Skeletal muscle cell (primary cell): Measurements from ENCODE around the gene DHFR2.
"Not testable (repeated sequence)": the region's sequence is repeated elsewhere in the genome, so short reads cannot be mapped to it uniquely, and the experiment has no call there.

Experiments
- DNase-seq: peaks from one replicate; pipeline ENCODE4 v3.0.0-alpha.2; 2010; ENCODE audit warnings: low read depth
- H3K4me3 ChIP-seq: 2 replicates; pipeline ENCODE4 v1.5.1; 2011; ENCODE audit warnings: low read depth, mild to moderate bottlenecking, control low read depth, low read length, moderate library complexity

The DHFR2 gene

DNA sequence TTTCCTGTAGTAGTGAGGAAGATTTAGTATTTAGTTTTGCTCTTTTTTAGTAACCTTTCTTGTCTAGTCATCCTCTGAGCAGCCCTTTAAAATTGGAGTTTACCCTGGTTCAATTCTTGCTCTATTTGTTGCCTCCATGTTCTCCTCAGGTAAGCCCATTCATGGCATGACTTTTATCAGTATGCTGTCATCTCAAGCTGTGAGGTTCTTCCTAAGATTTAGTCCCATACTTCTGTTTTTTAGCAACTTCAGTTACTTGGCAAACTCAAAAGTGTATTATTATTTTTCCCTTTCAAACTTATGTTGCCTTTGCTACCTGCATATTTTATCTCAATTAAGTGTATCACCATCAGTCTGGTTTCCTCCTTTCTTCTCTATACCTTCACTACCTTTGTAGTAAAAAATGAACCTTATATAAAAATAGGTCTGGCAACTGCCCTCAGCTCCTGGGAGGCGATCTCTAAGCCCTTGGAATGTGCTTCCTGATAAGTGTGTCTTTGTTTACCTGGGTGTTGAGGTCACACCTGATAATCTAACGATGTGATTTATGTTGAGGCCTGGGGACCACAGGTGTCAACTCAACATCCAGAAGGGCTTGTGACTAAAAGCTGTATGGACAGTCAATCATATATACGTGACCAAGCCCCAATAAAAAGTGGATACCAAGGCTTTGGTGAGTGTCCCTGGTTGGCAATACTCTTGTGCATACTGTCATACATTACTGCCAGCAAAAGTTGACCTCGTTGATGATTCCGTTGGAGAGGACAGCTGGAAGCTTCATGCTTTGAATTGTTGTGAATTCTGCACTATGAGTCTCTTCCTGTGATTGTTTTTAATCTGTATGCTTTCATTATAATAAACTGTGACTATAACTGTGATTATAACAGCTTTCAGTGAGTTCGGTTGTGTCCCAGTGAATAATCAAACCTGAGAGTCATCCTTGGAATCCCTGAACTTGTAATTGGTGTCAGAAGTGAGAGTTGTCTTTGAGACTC is 4.1 kb upstream of the DHFR2 start:
- DNase-seq, result no peak
- no peak overlapping the region for H3K4me3 ChIP-seq

DNA sequence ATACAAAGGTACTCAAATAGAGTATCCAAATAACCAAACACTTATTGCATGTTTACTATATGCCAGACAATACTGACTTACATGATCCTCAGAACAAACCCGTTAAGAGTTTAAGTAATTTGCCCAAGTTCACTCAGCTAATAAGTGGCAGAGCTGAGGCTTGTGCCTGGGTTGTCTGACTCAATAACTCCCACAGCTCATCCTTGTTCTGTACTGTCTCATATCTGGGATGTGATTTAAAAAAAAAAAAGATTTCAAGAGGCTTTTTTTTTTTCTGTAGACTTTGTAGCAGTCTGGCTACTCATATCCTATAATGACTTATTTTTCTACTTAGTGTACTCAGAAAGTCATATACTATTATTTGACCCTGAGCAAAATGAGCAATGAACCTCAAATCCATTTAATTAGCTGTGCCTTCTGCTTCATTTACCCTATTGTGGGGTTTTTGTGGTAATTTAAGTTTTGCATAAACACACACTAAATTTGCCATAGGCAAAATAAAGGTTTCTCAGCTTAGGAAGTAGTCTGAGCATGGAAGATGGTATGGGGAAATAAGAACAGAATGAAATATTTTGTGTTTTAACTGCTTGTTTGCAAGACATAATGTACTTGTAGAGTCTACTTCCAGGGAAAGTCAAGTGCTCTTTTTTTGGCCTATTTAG is 3.2 kb upstream of the DHFR2 start:
- H3K4me3 ChIP-seq, result no peak overlapping the region
- DNase-seq, result no peak

DNA sequence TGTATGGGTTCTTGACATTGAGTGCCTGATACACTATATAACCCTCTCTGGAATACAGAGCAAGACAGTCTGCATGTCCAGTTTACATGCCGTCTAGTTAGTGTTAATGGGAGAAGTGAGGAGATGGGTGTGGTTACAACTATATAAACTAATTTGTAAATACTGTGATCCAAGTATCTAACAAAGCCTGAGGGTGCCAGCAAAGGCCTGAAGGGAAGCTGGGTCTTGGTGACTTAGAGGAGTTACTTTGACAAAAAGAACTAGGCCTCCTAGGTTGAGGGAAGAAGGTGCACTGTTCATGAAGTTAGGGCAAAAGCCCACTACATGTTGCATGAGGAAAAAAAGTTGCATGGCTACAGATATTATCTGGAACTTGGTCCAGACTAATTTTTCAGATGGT is 2.4 kb upstream of the DHFR2 start:
- no peak overlapping the region for H3K4me3 ChIP-seq
- DNase-seq, result no peak

DNA sequence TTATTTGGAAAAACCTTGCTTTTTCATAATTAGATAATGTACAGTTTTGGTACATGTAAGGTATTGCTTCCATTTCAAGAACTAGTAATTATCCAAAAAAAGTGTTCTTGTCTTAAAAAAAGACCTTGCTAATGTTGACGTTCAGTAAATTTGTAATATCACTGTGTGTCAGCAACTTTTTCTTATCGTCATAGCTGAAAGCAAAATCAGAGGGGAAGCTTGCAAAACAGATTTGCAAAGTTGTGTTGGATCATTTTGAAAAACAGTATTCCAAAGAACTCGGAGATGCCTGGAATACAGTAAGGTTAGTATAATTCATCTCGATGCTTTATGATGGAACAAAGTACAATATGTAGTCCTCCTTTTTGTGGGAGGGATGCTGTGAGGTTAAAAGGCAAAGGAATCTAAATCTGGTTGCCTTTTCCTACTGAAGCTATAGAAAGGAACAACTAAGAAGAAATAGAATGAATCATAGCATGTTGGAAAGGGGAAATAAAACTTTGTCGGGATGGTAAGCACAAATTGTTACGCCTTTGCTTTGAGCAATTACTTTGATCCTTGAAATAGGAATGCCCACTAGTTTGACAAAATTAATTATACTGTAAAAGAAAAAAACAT is 1.6 kb upstream of the DHFR2 start:
- DNase-seq, result no peak
- H3K4me3 ChIP-seq, result no peak overlapping the region

DNA sequence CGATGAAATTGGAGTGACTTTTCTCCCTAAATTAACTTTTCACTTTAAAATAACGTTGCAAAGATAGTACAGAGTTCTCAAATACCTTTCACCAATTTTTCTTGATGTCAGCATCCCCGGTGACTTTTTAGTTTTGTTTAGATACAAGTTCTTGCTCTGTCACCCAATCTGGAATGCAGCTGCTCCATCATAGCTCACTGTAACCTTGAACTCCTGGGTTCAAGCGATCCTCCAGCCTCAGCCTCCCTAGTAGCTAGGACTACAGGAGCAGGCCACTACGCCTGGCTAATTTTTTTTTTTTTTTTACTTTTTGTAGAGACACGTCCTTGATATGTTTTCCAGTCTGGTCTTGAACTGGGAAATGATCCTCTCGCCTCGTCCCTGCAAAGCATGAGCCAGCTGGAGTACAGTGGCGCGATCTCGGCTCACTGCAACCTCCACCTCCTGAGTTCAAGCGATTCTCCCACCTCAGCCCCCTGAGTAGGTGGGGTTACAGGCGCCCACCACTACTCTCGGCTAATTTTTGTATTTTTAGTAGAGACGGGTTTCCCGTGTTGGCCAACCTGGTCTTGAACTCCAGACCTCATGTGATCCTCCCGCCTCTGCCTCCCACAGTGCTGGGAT is 892 bp upstream of the DHFR2 start:
- peak overlapping the region; percentile 73 for H3K4me3 ChIP-seq
- no peak for DNase-seq

DNA sequence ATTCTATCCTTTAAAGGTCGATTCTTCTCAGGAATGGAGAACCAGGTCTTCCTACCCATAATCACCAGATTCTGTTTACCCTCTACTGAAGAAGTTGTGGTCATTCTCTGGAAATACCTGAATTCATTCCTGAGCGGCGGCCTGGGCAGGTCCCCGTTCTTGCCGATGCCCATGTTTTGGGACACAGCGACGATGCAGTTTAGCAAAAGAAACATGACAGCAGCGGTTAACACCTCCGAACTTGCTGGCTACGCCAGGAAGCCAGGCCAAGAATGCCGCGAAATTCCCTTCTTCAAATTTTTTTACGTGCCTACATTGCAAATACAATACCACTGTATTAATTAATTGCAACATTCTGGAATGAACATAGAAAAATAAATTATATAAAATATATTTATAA is 1.4 kb downstream of the DHFR2 start:
- H3K4me3 ChIP-seq, result no peak overlapping the region
- DNase-seq, result no peak

DNA sequence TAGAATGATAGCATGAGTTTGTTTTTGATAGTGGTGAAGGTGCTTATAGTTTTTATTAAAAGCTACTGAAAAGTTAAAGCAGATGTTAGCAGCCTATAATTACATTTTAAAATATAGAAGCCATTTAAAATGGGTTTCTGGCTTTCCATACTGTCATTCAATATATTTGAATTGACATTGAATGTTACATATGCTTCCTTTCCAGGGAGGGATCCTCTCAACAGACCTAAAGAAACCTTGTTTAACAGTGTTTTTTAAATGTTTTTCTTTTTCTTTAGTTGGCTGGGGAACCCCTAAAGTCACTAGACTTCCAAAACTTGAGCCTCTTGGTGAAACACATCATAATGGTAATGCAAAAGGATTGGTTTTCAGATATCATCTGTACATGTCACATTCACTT is 12.2 kb downstream of the DHFR2 start:
- DNase-seq, result no peak
- H3K4me3 ChIP-seq, result no peak overlapping the region

DNA sequence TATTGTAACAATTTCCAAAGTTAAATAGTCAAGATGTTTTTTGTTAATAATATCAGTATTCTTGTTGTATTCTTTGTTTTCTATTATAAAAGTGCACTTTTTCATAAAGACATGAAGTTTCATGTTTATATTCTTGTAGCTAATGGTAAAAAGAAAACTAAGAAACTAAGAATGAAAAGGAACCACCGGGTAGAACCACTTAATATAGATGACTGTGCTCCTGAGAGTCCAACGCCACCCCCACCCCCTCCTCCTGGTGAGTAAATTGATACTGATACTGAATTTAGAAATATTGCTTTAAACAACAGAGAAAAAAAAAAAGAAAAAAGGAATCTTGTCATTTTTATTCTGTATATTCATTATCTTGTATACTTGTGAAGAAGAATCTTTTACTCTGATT is 13.4 kb downstream of the DHFR2 start:
- no peak for DNase-seq
- no peak overlapping the region for H3K4me3 ChIP-seq

DNA sequence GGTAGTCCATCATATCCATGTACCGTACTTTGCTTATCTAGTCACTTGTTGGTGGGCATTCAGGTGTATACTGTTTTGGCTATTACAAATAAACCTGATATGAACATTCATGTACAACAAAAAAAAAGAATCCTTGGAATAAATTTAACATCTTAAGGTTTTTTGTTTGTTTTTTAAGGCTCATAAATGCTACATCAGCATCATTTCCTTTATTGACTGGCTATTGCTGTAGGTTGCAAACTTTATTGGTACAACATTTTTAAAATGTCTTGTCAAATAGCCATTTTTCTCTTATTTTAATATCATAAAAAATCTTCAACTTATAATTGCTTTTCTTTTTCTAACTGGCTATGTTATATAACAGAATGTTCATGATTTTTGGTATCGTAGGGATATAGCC is 16.2 kb downstream of the DHFR2 start:
- no peak overlapping the region for H3K4me3 ChIP-seq
- DNase-seq, result no peak

DNA sequence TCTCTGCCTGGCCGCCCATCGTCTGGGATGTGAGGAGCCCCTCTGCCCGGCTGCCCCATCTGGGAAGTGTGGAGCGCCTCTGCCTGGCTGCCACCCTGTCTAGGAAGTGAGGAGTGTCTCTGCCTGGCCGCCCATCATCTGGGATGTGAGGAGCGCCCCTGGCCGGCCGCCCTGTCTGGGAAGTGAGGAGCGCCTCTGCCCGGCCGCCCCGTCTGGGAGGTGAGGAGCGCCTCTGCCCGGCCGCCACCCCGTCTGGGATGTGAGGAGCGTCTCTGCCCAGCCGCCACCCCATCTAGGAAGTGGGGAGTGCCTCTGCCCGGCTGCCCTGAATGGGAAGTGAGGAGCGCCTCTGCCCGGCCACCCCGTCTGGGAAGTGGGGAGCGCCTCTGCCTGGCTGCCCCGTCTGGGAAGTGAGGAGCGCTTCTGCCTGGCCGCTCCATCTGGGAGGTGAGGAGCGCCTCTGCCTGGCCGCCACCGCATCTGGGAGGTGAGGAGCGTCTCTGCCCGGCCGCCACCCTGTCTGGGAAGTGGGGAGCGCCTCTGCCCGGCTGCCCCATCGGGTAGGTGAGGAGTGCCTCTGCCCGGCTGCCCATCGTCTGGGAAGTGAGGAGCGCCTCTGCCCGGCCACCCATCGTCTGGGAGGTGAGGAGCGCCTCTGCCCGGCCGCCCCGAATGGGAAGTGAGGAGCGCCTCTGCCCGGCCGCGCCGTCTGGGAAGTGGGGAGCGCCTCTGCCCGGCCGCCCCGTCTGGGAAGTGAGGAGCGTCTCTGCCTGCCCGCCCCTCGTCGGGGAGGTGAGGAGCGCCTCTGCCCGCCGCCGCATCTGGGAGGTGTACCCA is 18.4 kb downstream of the DHFR2 start:
- DNase-seq, result not testable (repeated sequence)

DNA sequence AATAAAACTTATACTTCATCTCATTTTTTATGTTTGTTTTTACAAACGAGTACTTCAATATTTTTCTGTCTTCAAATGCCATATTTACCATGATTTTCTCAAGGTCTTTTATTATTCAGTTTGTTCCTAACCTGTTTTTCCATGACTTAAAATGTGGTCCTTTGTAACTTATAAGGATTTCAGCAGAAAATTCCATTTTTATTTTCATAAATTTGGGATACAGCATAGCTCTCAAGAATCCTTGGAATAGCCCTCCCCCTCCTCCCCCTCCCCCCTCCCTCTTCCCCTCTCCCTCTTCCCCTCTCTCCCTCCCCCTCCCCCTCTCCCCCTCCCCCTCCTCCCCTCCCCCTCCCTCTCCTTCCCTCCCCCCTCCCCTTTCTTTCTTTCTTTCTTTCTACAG is 19.4 kb downstream of the DHFR2 start:
- no peak overlapping the region for H3K4me3 ChIP-seq
- no peak for DNase-seq

More for the DNA sequence above, 18.4 kb downstream of the DHFR2 start:
- H3K4me3 ChIP-seq, result not testable (repeated sequence)

DNA sequence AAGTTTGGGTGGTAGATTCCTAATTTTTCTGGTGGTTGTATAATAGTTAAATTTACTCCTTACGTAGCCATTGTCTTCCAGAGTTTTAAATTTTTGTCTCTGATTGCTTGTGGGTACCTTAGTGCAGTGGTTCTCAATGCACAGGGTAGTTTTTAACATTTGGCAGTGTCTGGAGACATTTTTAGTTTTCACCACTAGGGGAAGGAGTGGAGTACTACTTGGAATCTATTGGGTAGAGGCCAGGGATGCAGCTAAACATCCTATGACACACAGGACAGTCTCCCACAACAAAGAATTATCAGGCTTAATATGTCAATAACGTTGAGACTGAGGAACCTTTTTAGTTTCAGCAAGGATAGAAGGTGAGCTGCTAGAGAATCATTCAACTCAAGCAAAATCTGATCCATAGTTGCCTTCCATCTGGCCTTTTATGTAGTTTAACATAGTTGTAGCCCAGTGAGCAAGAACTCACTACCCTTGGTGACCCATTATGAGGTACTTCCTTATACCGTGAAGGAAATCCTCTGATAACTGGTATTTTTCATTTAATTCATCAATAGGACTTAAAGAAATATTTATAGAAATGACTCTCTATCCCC is 25.7 kb downstream of the DHFR2 start:
- peak; percentile 6 for DNase-seq

DNA sequence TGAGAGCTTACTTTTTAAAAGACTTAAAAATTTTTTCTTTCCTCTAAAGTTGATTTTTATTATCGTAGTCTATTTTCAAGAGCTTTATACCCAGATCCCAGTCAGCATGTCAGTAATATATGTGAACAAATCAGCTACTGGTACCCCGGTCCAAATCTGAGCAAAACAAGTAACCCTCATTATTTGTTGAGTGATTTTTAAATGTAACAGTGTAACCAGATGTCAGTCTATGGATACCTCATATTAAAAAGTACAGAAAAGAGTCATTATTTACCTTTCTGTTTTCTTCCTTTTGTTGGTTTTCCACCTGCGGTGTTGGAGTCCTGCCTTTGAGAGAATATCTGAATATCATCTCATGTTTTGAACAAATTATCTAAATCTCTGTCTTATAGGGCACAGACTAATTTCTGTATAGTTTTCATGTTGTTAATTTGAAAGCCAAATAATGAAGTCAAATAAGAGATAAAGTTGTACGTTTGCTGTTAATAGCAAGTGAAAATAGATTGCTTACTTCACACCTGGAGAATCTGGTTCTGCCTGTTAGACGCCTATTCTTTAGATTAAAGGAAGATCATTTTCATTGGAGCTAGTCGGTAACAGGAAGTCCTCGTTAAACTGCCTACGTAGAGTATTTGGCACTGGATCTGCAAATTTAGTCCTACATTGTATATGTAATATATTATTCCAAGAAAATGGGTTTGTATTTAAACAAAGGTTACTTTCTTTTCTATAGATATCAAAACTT is 34.5 kb downstream of the DHFR2 start, which contains the start of gene STX19:
Gene STX19 (minus strand): TSS at position 505 of the 745 bp plus-strand sequence. CDS start 13,328 bp downstream, outside the sequence.
- no peak for DNase-seq
- no peak within 1 kb of the TSS for H3K4me3 ChIP-seq

More for the DNA sequence above, 25.7 kb downstream of the DHFR2 start:
- H3K4me3 ChIP-seq, result no peak overlapping the region

DNA sequence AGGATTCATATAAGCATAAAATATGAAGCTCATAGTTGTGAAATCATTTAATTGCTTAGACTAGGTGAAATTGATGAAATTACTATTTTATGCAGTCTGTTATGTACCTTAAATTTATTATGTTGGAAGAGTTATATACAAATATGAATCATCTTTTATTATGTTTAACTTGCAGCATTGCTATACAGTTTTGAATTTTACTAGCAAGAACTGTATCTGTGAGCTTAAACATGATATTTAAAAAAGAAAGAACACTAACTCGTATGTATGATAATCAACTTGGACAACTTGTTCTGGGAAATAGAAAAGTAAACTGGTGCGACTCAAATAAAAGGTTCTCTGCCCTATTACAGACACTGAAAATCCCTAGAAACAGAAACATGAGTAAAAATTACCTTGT is 36.1 kb downstream of the DHFR2 start:
- no peak for DNase-seq
- no peak overlapping the region for H3K4me3 ChIP-seq

DNA sequence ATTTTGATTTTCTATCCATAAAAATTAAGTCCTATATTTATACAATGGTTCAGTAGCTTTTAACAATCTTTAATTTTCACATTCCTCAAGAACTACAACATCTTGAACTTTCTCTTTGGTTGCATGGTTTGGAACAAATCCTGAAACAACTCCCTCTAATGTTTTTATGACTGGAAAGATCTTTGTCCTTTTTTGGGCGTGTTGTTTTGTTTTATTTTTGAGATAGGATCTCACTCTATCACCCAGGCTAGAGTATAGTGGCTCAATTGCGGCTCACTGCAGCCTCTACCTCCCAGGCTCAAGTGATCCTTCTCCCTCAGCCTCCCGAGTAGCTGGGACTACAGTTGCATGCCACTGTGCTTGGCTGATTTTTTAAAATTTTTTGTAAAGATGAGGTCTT is 38.3 kb downstream of the DHFR2 start:
- no peak overlapping the region for H3K4me3 ChIP-seq
- peak; percentile 13 for DNase-seq

DNA sequence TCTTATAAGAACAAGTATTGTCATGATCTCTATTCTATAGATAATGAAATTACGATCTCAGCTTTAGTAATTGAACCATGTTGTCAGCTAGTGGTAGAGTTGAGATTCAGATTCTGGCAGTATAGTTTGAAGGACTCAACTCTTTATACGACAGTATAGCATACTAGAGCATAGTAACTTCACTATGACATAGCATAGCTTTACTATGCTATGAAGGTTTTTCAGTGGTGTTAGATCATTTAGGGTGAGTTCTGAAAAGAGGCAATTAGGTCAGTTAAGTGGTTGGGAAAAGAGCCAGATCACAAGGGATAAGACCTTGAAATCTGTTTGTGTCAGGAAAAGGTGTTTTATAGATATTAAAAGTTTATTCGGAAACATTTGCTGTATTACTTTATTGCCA is 42.4 kb downstream of the DHFR2 start:
- no peak overlapping the region for H3K4me3 ChIP-seq
- no peak for DNase-seq

DNA sequence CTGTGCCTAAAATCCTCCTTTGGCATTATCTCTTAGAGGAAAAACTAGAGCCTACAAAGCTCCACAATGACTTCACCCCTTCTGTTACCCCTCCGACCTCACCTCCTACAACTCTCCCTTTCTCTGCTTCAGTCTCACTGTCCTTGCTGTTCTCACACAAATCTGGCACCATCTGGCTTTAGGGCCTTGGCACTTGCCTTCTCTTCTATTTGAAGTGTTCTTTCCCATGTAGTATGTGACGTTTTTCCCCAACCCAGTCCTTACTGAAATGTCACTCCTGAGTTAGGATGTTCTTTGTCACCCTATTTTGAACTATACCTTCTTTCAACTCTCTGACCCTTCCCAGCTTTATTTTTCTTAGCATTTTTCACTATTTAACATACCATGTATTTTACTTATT is 43.1 kb downstream of the DHFR2 start:
- DNase-seq, result no peak
- H3K4me3 ChIP-seq, result no peak overlapping the region

DNA sequence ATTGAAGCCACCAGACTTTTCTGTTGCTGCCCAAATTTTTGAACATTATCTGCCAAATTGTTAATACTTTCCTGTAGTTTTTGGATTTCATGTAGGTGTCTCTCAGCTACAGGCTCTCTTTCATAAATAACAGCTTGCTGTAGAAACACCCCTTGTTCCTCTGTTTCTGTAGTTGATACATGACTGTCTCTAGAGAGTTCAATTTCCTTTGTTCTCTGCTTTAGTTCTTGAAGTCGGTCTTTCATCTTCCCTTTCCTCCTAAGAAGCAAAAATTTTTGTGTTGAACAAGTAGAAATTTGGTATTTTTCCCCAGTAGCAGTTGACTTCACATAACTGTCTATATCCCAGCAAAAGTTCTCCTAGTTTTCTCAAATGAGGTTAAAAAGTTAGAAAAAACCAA is 47.7 kb downstream of the DHFR2 start:
- DNase-seq, result no peak
- H3K4me3 ChIP-seq, result no peak overlapping the region
